Large intestine (tissue), 3 donors: ENCODE measurements around the gene KCNQ1. TPM values are rescaled to one million over a fixed set of nuclear protein-coding genes. Genes with fewer than 3 reads are reported as not detected.

Source experiments
- DNase-seq, 2 donors: peaks; one replicate each; pipeline versions ENCODE4 v3.0.0 to v3.0.0-alpha.2; 2013
- H3K27ac ChIP-seq: one replicate; pipeline ENCODE4 v1.5.1; 2013; ENCODE audit warnings: low read length
- H3K27me3 ChIP-seq: 2 replicates; pipeline ENCODE4 v1.6.1; 2013; ENCODE audit warnings: low read length; ENCODE audit not compliant: control insufficient read depth, insufficient read depth
- H3K36me3 ChIP-seq: 2 replicates; pipeline ENCODE4 v1.6.1; 2013; ENCODE audit warnings: low read length; ENCODE audit not compliant: control insufficient read depth, insufficient read depth
- H3K4me1 ChIP-seq: one replicate; pipeline ENCODE4 v1.6.1; 2013; ENCODE audit warnings: low read length; ENCODE audit not compliant: control insufficient read depth, insufficient read depth
- H3K4me3 ChIP-seq: one replicate; pipeline ENCODE4 v1.5.1; 2013; ENCODE audit warnings: low read length
- H3K9me3 ChIP-seq: one replicate; pipeline ENCODE4 v1.6.1; 2013; ENCODE audit warnings: mild to moderate bottlenecking, low read depth, low read length, moderate library complexity; ENCODE audit not compliant: control insufficient read depth
- WGBS: methylation state at CpG from one replicate; pipeline ENCODE4 v1.1.5; 2013; ENCODE audit warnings: low lambda C conversion rate; ENCODE audit not compliant: insufficient coverage; 5-methylcytosine and 5-hydroxymethylcytosine counted together
- polyA plus RNA-seq: library from polyadenylated mRNA; unstranded; fragments of 120-200 nt; gene quantifications from one replicate; pipeline ENCODE4 v1.2.1, GENCODE V29; 2013

The KCNQ1 gene
- polyA plus RNA-seq, 1 donor: 19.5 TPM

DNA sequence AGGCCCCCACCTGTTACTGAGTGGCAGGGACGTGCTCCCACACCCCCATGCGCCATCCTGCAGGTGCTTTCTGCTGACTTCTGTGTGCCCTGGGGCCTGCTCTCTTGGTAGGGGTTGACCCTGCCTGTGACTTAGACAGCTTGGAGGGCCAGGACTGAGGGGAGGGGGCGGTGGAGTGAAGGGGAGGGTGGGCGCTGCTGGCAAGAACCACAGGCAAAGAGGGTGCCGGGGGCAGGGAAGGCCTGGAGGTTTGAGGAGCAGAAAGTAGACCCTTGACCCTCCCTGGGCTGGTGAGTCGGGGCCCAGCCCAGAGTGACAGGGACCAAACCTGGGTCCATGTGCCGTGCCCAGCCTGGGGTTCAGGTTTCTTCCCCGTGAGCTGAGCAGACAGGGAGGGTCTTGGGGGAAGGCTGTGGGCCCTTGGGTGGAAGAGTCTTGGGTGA lies 17.8 kb downstream of the KCNQ1 start:
- H3K36me3 ChIP-seq: no peaks in the 10 kb centered on the region
- DNase-seq: peak in 1 of 2 donors; percentile 55
- no peak overlapping the region for H3K27ac ChIP-seq
- no peaks in the 10 kb centered on the region for H3K9me3 ChIP-seq
- no peaks in the 10 kb centered on the region for H3K27me3 ChIP-seq
- no CpG with 5 or more reads among the region's 8 CpGs for WGBS
- no peak overlapping the region for H3K4me3 ChIP-seq
- H3K4me1 ChIP-seq: peaks cover 44% of the 10 kb centered on the region

DNA sequence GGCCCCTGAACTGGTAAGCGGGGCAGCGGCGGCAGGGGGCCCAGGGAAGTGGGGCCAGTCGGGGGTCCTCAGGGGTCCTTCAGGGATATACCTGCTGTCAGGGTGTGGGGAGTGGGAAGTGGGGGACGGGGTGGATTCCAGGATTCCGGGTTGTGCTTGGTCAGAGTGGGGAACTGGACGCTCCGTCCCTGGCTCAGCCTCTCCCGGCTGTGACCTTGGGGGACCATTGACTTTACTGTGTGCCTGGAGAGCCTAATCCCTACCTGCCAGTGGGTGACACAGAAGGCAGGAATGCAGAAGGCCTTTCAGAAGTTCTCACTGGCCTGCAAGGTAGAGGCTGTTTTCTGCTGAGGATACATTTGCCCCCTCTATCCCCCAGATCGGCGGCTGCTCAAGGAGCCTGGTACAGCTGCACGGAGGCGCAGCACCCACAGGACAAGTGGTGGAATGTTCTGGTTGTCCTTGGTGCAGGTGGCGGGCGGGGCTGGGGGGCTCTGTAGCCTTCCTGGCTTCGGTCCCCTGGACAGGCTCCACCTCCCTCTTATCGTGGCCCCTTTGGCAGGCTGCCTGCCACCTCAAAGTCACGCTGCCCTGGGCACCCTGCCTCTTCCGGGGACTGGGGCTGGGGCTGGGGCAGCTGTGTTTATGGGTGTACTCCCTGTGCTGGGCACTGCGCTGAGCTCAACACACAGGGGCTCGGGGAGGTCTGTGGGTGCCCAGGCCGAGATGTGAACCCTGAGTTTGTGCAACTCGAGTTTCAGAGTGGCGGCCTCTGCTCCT lies 18.4 kb downstream of the KCNQ1 start:
- whole genome bisulfite sequencing: no CpG with 5 or more reads among the region's 24 CpGs
- H3K27ac ChIP-seq: no peak overlapping the region
- H3K9me3 ChIP-seq: no peaks in the 10 kb centered on the region
- no peaks in the 10 kb centered on the region for H3K36me3 ChIP-seq
- DNase-seq: peak; percentile 42 to 79
- H3K27me3 ChIP-seq: no peaks in the 10 kb centered on the region
- H3K4me1 ChIP-seq: peaks cover 44% of the 10 kb centered on the region
- H3K4me3 ChIP-seq: no peak overlapping the region

DNA sequence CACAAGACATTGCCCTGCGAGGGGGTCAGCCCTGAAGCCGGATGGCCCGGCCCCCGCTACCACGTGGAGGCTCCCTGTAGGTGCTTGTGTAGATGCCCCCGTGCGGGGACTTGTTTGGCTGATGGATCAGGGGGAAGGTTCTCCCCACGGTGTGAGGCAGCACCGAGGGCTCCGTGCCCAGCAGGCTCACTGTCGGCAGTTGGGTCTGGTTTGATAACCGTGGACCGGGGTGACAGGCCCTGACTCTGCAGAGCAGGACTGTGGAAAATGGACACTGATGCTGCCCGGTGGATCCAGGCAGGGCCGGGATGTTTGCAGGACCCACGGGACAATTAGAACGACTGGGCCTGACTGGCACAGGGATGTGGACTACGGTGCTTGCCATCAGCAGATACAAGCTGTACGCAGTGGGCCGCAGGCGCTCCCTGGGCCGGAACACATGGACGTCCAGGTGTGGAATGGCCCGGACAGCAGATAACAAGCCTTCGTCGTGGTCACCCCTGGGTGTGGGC lies 19.0 kb downstream of the KCNQ1 start:
- 97% methylated on average over 6 of the region's 26 CpGs for WGBS
- H3K36me3 ChIP-seq: no peaks in the 10 kb centered on the region
- no peak for DNase-seq
- H3K4me3 ChIP-seq: no peak overlapping the region
- H3K9me3 ChIP-seq: no peaks in the 10 kb centered on the region
- H3K4me1 ChIP-seq: peaks cover 44% of the 10 kb centered on the region
- no peak overlapping the region for H3K27ac ChIP-seq
- H3K27me3 ChIP-seq: no peaks in the 10 kb centered on the region

DNA sequence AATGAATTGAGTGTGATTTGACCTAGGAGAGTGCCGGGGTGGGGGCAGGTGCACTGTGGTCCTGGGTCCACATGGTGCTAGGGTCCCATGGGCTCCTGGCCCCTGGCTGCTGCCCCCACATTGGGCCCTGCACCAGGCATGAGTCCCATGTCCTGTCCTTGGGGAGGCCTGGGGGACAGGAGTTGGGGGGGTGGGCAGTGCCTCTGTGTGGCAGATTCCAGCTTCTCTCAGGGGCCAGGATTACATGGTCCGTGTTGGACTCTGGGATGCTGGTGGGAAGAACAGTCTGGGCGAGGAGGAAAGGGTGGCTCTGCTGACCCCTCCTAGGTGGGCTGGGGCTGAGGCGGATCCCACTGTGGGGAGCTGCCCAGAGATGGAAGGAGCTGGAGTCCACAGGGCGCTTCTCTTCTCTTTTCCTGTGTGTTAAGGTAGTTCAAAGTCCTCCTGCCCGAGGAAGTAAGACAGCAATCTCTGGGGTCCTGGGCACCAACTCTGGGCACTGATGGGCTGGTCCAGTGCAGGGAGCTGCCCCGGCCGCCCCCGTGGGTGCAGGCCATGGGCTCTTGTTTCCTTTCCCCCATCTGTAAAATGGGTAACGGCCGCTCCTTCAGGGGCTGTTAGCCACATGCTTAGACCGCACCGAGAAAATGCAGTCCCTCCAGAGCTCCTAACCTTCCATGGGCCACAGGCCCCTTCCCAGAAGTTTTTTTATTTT lies 19.8 kb downstream of the KCNQ1 start:
- Histone ChIP-seq H3K36me3 (no peaks in the 10 kb centered on the region), H3K27me3 (no peaks in the 10 kb centered on the region), H3K27ac (no peak overlapping the region), H3K4me3 (no peak overlapping the region), H3K9me3 (no peaks in the 10 kb centered on the region), H3K4me1 (peaks cover 43% of the 10 kb centered on the region)
- no peak for DNase-seq
- WGBS: 100% methylated on average over 4 of the region's 13 CpGs

DNA sequence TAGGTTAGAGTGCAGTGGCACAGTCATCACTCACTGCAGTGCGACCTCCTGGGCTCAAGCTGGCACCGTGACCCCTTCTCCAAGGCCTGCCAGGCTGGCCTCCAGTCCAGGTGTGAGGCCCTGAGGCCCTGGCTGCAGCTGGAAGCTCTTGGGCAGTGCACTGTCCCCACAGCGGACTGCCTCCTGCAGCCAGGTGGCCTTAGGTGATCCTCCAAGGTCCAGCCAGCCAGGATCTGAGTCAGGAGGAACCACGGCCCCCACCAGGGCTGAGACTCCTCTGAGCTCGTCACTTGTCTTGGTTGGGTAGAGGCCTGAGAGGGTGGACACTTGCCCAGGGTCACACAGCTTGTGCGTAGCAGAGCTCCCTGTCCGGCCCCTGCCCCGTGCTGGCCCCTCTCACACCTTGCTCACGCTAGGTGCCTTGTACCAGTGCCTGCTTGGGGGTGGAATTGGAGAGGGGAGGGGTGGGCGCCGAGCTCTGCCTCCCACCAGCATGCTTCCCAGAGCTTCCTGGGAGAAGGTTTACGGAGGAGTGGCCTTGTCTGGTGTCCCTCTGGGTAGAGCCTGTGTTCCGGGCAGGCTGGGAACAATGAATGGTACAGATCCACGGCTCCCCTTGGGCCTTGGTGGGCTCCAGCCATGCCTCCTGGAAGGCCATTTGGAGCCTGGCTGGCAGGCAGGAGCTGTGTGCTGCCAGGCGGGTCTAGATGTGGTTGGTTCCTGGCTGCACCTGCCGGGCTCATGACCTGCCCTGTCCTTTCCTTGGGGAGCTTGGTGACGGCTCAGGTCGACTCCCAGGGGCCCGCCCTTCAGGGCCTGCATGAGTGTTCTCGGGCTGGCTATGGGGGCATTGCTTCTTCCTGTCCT lies 20.6 kb downstream of the KCNQ1 start:
- Histone ChIP-seq H3K27me3 (no peaks in the 10 kb centered on the region), H3K4me3 (no peak overlapping the region), H3K9me3 (no peaks in the 10 kb centered on the region), H3K36me3 (no peaks in the 10 kb centered on the region), H3K27ac (no peak overlapping the region), H3K4me1 (peaks cover 35% of the 10 kb centered on the region)
- WGBS: no CpG with 5 or more reads among the region's 20 CpGs
- DNase-seq: no peak

DNA sequence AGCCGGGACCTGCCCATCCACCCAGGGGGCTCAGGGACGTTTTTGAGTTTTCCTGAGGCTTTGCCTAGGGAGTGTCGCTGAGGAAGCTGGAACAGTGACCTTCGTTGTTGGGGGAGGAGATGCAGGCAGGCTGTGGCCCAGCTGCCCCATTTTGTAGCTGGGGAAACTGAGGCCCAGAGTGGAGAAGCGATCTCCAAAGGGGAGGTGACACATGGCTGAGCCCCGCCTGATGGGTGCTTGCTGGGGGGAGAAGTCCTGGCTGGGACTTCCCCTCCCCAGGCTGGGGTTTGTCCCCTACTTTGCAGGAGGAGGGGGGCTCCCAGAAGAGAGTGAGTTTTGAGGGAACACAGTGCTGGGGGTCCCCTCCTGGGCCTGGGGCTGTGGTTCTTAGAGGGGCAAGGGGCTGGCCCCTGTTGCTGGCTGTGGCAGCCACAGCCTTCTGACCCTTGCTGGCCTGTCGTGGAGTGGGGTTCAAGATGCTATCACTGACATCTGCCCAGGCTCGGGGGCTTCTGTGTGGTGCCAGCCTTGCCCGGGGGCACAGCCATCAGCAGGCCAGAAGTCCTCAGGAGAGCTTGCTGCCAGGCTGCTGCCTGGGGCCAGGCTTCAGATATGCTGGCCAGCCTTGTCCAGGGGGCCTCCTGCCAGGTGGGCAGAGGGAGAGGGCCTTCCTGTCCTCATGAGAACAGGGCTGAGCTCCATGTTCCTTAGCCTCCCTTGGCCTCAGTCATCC lies 21.4 kb downstream of the KCNQ1 start:
- H3K9me3 ChIP-seq: no peaks in the 10 kb centered on the region
- H3K36me3 ChIP-seq: no peaks in the 10 kb centered on the region
- H3K4me3 ChIP-seq: no peak overlapping the region
- H3K27me3 ChIP-seq: no peaks in the 10 kb centered on the region
- peaks cover 27% of the 10 kb centered on the region for H3K4me1 ChIP-seq
- no peak for DNase-seq
- no CpG with 5 or more reads among the region's 9 CpGs for WGBS
- no peak overlapping the region for H3K27ac ChIP-seq

DNA sequence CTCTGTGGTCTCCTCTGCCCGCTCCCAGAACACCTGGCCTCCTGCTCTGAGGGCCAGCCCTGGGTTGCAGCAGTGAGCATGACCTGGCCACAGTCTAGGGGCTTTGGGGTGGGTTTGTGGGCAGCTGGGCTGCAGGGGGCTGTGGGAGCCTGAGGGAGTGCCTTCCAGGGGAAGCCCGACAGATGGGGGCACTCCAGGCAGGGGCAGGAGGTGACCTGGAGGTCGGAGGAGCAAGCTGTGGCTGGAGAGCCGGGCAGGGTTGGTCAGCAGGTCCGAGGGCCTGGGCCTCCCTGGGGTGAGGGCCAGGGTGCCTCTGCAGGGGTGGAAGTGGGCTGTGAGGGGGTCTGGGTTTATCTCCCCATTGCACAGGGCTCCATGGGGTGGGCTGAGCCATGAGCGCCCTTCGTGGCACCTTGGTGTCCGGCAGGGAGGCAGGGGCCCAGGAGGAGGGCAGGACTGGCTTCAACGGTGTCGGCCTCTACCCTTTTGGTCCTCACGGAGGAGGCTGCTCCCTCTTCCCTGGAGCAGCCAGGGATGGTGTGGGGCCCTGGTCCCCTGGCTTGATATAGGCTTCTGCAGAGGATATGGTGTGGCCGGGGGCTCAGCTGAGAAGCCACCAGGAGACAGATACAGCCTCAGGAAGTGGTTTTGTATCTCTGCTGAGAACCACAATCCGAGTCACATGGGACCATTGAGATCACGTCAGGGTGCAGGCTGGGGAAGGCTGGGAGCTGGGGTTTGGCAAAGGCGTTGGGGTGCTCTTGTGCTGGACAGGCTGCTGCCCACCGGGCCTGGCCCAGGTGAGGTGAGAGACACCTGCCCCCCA lies 22.3 kb downstream of the KCNQ1 start:
- Histone ChIP-seq H3K27me3 (no peaks in the 10 kb centered on the region), H3K4me3 (no peak overlapping the region), H3K36me3 (no peaks in the 10 kb centered on the region), H3K4me1 (peaks cover 19% of the 10 kb centered on the region), H3K27ac (no peak overlapping the region), H3K9me3 (no peaks in the 10 kb centered on the region)
- no peak for DNase-seq
- WGBS: no CpG with 5 or more reads among the region's 16 CpGs

DNA sequence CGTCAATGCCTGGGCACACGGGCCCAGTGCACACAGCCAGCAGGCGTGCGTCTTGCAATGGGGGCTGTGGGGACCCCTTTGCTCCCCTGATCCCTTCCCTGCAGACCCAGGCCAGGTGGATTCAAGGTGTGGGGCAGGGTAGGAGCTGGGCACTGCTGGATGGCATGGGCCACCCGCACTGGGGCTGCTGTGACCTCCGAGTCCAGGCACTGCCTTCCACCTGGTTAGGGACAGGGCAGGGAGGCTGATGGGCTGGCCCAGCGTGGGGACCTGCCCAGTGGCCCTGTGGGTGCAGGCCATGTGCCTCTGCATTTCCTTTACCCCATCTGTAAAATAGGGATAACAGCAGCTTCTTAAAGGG lies 22.9 kb downstream of the KCNQ1 start:
- DNase-seq: no peak
- H3K27ac ChIP-seq: no peak overlapping the region

More for the DNA sequence above, 22.9 kb downstream of the KCNQ1 start:
- Histone ChIP-seq H3K9me3 (no peaks in the 10 kb centered on the region), H3K27me3 (no peaks in the 10 kb centered on the region), H3K36me3 (no peaks in the 10 kb centered on the region), H3K4me3 (no peak overlapping the region), H3K4me1 (peaks cover 13% of the 10 kb centered on the region)
- no CpG with 5 or more reads among the region's 7 CpGs for WGBS
